Gastrocnemius medialis (tissue), 4 donors: ENCODE data around the gene CREBRF. TPM values are rescaled to one million over a fixed set of nuclear protein-coding genes. Genes with fewer than 3 reads are reported as not detected.
A peak's percentile ranks its signal among the peaks of the same experiment; 100 is the strongest.
"Not testable (repeated sequence)": the region's sequence is repeated elsewhere in the genome, so short reads cannot be mapped to it uniquely, and the experiment has no call there.

Experiments used
- ATAC-seq, 2 donors: fragments of 150-250 bp; one replicate each; pipeline ENCODE4 v1.9.1; 2016
- DNase-seq, 2 donors: peaks; one replicate each; pipeline ENCODE4 v3.0.0-alpha.2; 2019
- H3K27ac ChIP-seq, 4 donors: fragments of 200-600 bp; sonication (generic); 1 replicate in 1 of 4; 2 replicates in 3 of 4; pipeline ENCODE4 v1.5.1; 2016 to 2018; ENCODE audit warnings: mild to moderate bottlenecking in 2 of 4, moderate library complexity in 1 of 4
- H3K27me3 ChIP-seq, 3 donors: fragments of 200-600 bp; sonication (generic) in 2 of 3; 1 replicate in 1 of 3; 2 replicates in 2 of 3; pipeline versions ENCODE4 v1.5.1 to v1.6.0; 2016 to 2019; ENCODE audit warnings: mild to moderate bottlenecking in 1 of 3, moderate library complexity in 1 of 3
- H3K36me3 ChIP-seq, 2 donors: fragments of 200-600 bp; sonication (generic) in 1 of 2; one replicate each; pipeline ENCODE4 v1.5.1; 2017 to 2018
- H3K4me1 ChIP-seq, 2 donors: fragments of 200-600 bp; sonication (generic) in 1 of 2; one replicate each; pipeline ENCODE4 v1.5.1; 2016 to 2017; ENCODE audit warnings: mild to moderate bottlenecking in 2 of 2
- H3K4me3 ChIP-seq, 4 donors: fragments of 200-600 bp; sonication (generic) in 3 of 4; 1 replicate in 1 of 4; 2 replicates in 3 of 4; pipeline ENCODE4 v1.5.1; 2016 to 2019; ENCODE audit warnings: mild to moderate bottlenecking in 2 of 4
- H3K9me3 ChIP-seq, 3 donors: fragments of 200-600 bp; sonication (generic) in 2 of 3; 1 replicate in 1 of 3; 2 replicates in 2 of 3; pipeline ENCODE4 v1.5.1; 2016 to 2019
- CTCF ChIP-seq, 5 experiments: fragments of 450-650 bp in 3 of 5; fragments of 200-600 bp in 2 of 5; sonication (generic) in 2 of 5; IDR thresholded peaks in 4 of 5; conservative IDR thresholded peaks in 1 of 5; 1 replicate in 4 of 5; 2 replicates in 1 of 5; pipeline ENCODE4 v1.5.1; 2016 to 2019; ENCODE audit warnings: antibody characterized with exemption in 5 of 5, mild to moderate bottlenecking in 3 of 5, moderate library complexity in 3 of 5
- POLR2A ChIP-seq, 2 donors: fragments of 450-650 bp; IDR thresholded peaks; one replicate each; pipeline ENCODE4 v1.6.1; 2017; ENCODE audit warnings: antibody characterized with exemption in 2 of 2, mild to moderate bottlenecking in 2 of 2, moderate library complexity in 2 of 2
- in situ Hi-C, 4 donors: fragments of 200-750 bp; cut with MboI; loops; one replicate each; pipeline versions ENCODE4 v1.15.0 to v1.8.0; 2017; ENCODE audit warnings: low sequenced_read_pairs in 4 of 4
- intact Hi-C: fragments of 100-400 bp; cut with DNase I; formaldehyde crosslinking; loops from one replicate; pipeline ENCODE4 v1.15.1; 2023; ENCODE audit warnings: low total_unique reads
- total RNA-seq, 4 donors: library from RNA; depleted of rRNA; stranded (reverse); fragments of >200 nt; gene quantifications; one replicate each; pipeline versions ENCODE4 v1.1.0 to v1.2.3, GENCODE V29; 2016

The CREBRF gene
- total RNA-seq, 4 donors from 2014 or later: 20.3 to 35.0 (median 25.5) TPM

GRCh38 chr5:173075970-173076369, 19.8 kb downstream of the CREBRF start:
- no peak overlapping the region for H3K27ac ChIP-seq
- peaks cover 22 to 25% of the 10 kb centered on the region in 2 donors for H3K4me1 ChIP-seq
- TF ChIP-seq CTCF (IDR thresholded peaks at IDR 0.05 in 4 of 5, conservative IDR thresholded peaks at IDR 0.05 in 1 of 5): no peak
- DNase-seq: no peak
- intact Hi-C loops: no loop called here
- no peak for ATAC-seq
- peaks cover 0 to 2% of the 10 kb centered on the region in 2 donors for H3K36me3 ChIP-seq
- in situ Hi-C loops: no loop called here
- H3K4me3 ChIP-seq: no peak overlapping the region
- no peaks in the 10 kb centered on the region for H3K9me3 ChIP-seq
- H3K27me3 ChIP-seq: no peaks in the 10 kb centered on the region

GRCh38 chr5:173076471-173076870, 20.3 kb downstream of the CREBRF start:
- DNase-seq, H3K27me3 ChIP-seq, intact Hi-C loops, H3K4me3 ChIP-seq, in situ Hi-C loops, H3K36me3 ChIP-seq, ATAC-seq, H3K27ac ChIP-seq, H3K9me3 ChIP-seq: not testable (repeated sequence)
- H3K4me1 ChIP-seq: peaks cover 22 to 25% of the 10 kb centered on the region in 2 donors

- no peak for ATAC-seq
- Histone ChIP-seq H3K4me3 (no peak overlapping the region), H3K27me3 (no peaks in the 10 kb centered on the region), H3K9me3 (no peaks in the 10 kb centered on the region), H3K4me1 (peaks cover 15 to 25% of the 10 kb centered on the region in 2 donors), H3K27ac (peak overlapping the region in 1 of 4 donors; percentile 6), H3K36me3 (peaks cover 0 to 19% of the 10 kb centered on the region in 2 donors)
- TF ChIP-seq CTCF (IDR thresholded peaks at IDR 0.05 in 4 of 5, conservative IDR thresholded peaks at IDR 0.05 in 1 of 5) (no peak), POLR2A (IDR thresholded peaks at IDR 0.05) (no peak)
- intact Hi-C loops (no loop called here), in situ Hi-C loops (no loop called here)
- no peak for DNase-seq
Measured at GRCh38 chr5:173078878-173079277, 22.7 kb downstream of the CREBRF start.

- Histone ChIP-seq H3K4me3 (no peak overlapping the region), H3K27ac (no peak overlapping the region), H3K9me3 (no peaks in the 10 kb centered on the region), H3K4me1 (peaks cover 12 to 20% of the 10 kb centered on the region in 2 donors), H3K27me3 (no peaks in the 10 kb centered on the region), H3K36me3 (peaks cover 0 to 40% of the 10 kb centered on the region in 2 donors)
- in situ Hi-C loops: no loop called here
- DNase-seq (no peak), ATAC-seq (no peak)
- intact Hi-C loops: no loop called here
- TF ChIP-seq CTCF (IDR thresholded peaks at IDR 0.05 in 4 of 5, conservative IDR thresholded peaks at IDR 0.05 in 1 of 5): no peak
- no peak for TF ChIP-seq POLR2A (IDR thresholded peaks at IDR 0.05)
Measured at GRCh38 chr5:173089581-173089980, 33.4 kb downstream of the CREBRF start.

- TF ChIP-seq POLR2A (IDR thresholded peaks at IDR 0.05): no peak
- no peak for ATAC-seq
- Histone ChIP-seq H3K9me3 (no peaks in the 10 kb centered on the region), H3K4me1 (peaks cover 15 to 30% of the 10 kb centered on the region in 2 donors), H3K4me3 (no peak overlapping the region), H3K27me3 (no peaks in the 10 kb centered on the region), H3K36me3 (peaks cover 0 to 35% of the 10 kb centered on the region in 2 donors), H3K27ac (no peak overlapping the region)
- intact Hi-C loops: no loop called here
- in situ Hi-C loops: no loop called here
- DNase-seq: no peak
Measured at GRCh38 chr5:173090639-173091038, 34.5 kb downstream of the CREBRF start.

GRCh38 chr5:173091981-173092380, 35.8 kb downstream of the CREBRF start:
- Histone ChIP-seq H3K27me3 (no peaks in the 10 kb centered on the region), H3K27ac (no peak overlapping the region), H3K4me1 (peaks cover 20 to 30% of the 10 kb centered on the region in 2 donors), H3K9me3 (no peaks in the 10 kb centered on the region), H3K36me3 (peaks cover 0 to 23% of the 10 kb centered on the region in 2 donors), H3K4me3 (no peak overlapping the region)
- DNase-seq: no peak
- intact Hi-C loops: no loop called here
- in situ Hi-C loops: no loop called here
- no peak for ATAC-seq
- no peak for TF ChIP-seq CTCF (IDR thresholded peaks at IDR 0.05 in 4 of 5, conservative IDR thresholded peaks at IDR 0.05 in 1 of 5)
